Progenitor cell of endocrine pancreas (in vitro differentiated cells): ENCODE results near the gene IL18R1. TPM values are rescaled to one million over a fixed set of nuclear protein-coding genes. Genes with fewer than 3 reads are reported as not detected.

ENCODE experiments used
- DNase-seq: peaks from one replicate; pipeline ENCODE4 v3.0.0; 2021; ENCODE audit warnings: low spot score; ENCODE audit not compliant: unreplicated experiment
- H3K27ac Mint-ChIP-seq: 2 replicates; pipeline ENCODE4 v1.8.0; 2021; ENCODE audit warnings: mild to moderate bottlenecking, moderate library complexity, mixed read lengths
- H3K27me3 Mint-ChIP-seq: 2 replicates; pipeline ENCODE4 v1.8.0; 2021; ENCODE audit warnings: mixed read lengths
- H3K36me3 Mint-ChIP-seq: 2 replicates; pipeline ENCODE4 v1.8.0; 2022; ENCODE audit warnings: mixed read lengths; ENCODE audit not compliant: insufficient read depth
- H3K4me1 Mint-ChIP-seq: 2 replicates; pipeline ENCODE4 v1.8.0; 2021; ENCODE audit warnings: low read depth, mixed read lengths
- H3K4me3 Mint-ChIP-seq: 2 replicates; pipeline ENCODE4 v1.8.0; 2021; ENCODE audit warnings: low read depth, mild to moderate bottlenecking, moderate library complexity, mixed read lengths
- H3K9me3 Mint-ChIP-seq: 2 replicates; pipeline ENCODE4 v1.8.0; 2021; ENCODE audit warnings: low read depth, mixed read lengths
- CTCF ChIP-seq: fragments of 200-600 bp; sonication (generic); IDR thresholded peaks from one replicate; pipeline ENCODE4 v1.5.0; 2021; ENCODE audit warnings: antibody characterized with exemption, mild to moderate bottlenecking; ENCODE audit not compliant: unreplicated experiment
- total RNA-seq: library from RNA; stranded (reverse); gene quantifications from 2 replicates; pipeline ENCODE4 v1.2.1, GENCODE V29; 2021

Gene IL18R1
- total RNA-seq, 1 donor from 2014 or later = 0.22 TPM

- no peak for TF ChIP-seq CTCF
- Mint-ChIP-seq H3K27me3 (no peaks in the 10 kb centered on the region), H3K27ac (no peak overlapping the region), H3K9me3 (no peaks in the 10 kb centered on the region), H3K4me1 (no peaks in the 10 kb centered on the region), H3K36me3 (no peaks in the 10 kb centered on the region), H3K4me3 (no peak overlapping the region)
- no peak for DNase-seq
These were observed 82.5 kb downstream of the IL18R1 start for GRCh38 chr2:102438111-102438510.

GRCh38 chr2:102438578-102438977 is 83.0 kb downstream of the IL18R1 start:
- no peak overlapping the region for H3K4me3 Mint-ChIP-seq
- DNase-seq = no peak
- no peak for TF ChIP-seq CTCF
- H3K27ac Mint-ChIP-seq = no peak overlapping the region
- no peaks in the 10 kb centered on the region for H3K4me1 Mint-ChIP-seq
- no peaks in the 10 kb centered on the region for H3K27me3 Mint-ChIP-seq
- no peaks in the 10 kb centered on the region for H3K9me3 Mint-ChIP-seq
- H3K36me3 Mint-ChIP-seq = no peaks in the 10 kb centered on the region

GRCh38 chr2:102439065-102439695 is 83.6 kb downstream of the IL18R1 start:
- H3K27ac Mint-ChIP-seq = no peak overlapping the region
- no peaks in the 10 kb centered on the region for H3K9me3 Mint-ChIP-seq
- no peak for DNase-seq
- H3K4me1 Mint-ChIP-seq = no peaks in the 10 kb centered on the region
- H3K27me3 Mint-ChIP-seq = no peaks in the 10 kb centered on the region
- H3K4me3 Mint-ChIP-seq = no peak overlapping the region
- no peak for TF ChIP-seq CTCF
- no peaks in the 10 kb centered on the region for H3K36me3 Mint-ChIP-seq

- no peaks in the 10 kb centered on the region for H3K4me1 Mint-ChIP-seq
These were observed 87.6 kb downstream of the IL18R1 start for GRCh38 chr2:102442967-102443828.

More at GRCh38 chr2:102442967-102443828, 87.6 kb downstream of the IL18R1 start:
- no peaks in the 10 kb centered on the region for H3K27me3 Mint-ChIP-seq
- TF ChIP-seq CTCF = peak; percentile 78
- no peaks in the 10 kb centered on the region for H3K36me3 Mint-ChIP-seq
- DNase-seq = no peak
- H3K27ac Mint-ChIP-seq = no peak overlapping the region
- H3K4me3 Mint-ChIP-seq = no peak overlapping the region
- H3K9me3 Mint-ChIP-seq = no peaks in the 10 kb centered on the region
